Measurements from ENCODE around the gene MYL12A.

Gene MYL12A

GRCh38 chr18:3236470-3236869 lies 11.1 kb upstream of the MYL12A start:
- Mint-ChIP-seq H3K36me3 (peaks cover 10% of the 10 kb centered on the region), H3K4me3 (no peak overlapping the region), H3K9me3 (peaks cover 2% of the 10 kb centered on the region), H3K27ac (no peak overlapping the region), H3K27me3 (no peaks in the 10 kb centered on the region), H3K4me1 (peaks cover 3% of the 10 kb centered on the region)
- DNase-seq (ENCODE audit: low spot score in 2 of 2) (no peak), ATAC-seq (ENCODE audit: low read depth) (no peak)

- H3K27ac Mint-ChIP-seq, result no peak overlapping the region
These were observed 8.9 kb upstream of the MYL12A start for GRCh38 chr18:3238742-3239141.

GRCh38 chr18:3245185-3245564 lies 2.4 kb upstream of the MYL12A start:
- Mint-ChIP-seq H3K36me3 (peaks cover 20% of the 10 kb centered on the region), H3K4me3 (no peak overlapping the region), H3K27ac (peak overlapping the region; percentile 96), H3K4me1 (peaks cover 16% of the 10 kb centered on the region), H3K27me3 (no peaks in the 10 kb centered on the region), H3K9me3 (peaks cover 2% of the 10 kb centered on the region)
- ATAC-seq (ENCODE audit: low read depth) (no peak), DNase-seq (ENCODE audit: low spot score in 2 of 2) (no peak)

More at GRCh38 chr18:3238742-3239141, 8.9 kb upstream of the MYL12A start:
- Mint-ChIP-seq H3K9me3 (peaks cover 2% of the 10 kb centered on the region), H3K4me1 (peaks cover 3% of the 10 kb centered on the region), H3K36me3 (peaks cover 18% of the 10 kb centered on the region), H3K27me3 (no peaks in the 10 kb centered on the region), H3K4me3 (no peak overlapping the region)
- ATAC-seq (ENCODE audit: low read depth) (no peak), DNase-seq (ENCODE audit: low spot score in 2 of 2) (no peak)

GRCh38 chr18:3245853-3246634 lies 1.6 kb upstream of the MYL12A start:
- Mint-ChIP-seq H3K4me1 (peaks cover 22% of the 10 kb centered on the region), H3K27ac (peak overlapping the region; percentile 96), H3K9me3 (no peaks in the 10 kb centered on the region), H3K27me3 (no peaks in the 10 kb centered on the region), H3K4me3 (peak overlapping the region; percentile 93), H3K36me3 (peaks cover 19% of the 10 kb centered on the region)
- DNase-seq (ENCODE audit: low spot score in 2 of 2), result peak; percentile 58 to 65
- peak; percentile 55 for ATAC-seq (ENCODE audit: low read depth)

- ATAC-seq (ENCODE audit: low read depth) (peak; percentile 16), DNase-seq (ENCODE audit: low spot score in 2 of 2) (peak; percentile 11 to 31)
- no peaks in the 10 kb centered on the region for H3K9me3 Mint-ChIP-seq
- peaks cover 20% of the 10 kb centered on the region for H3K36me3 Mint-ChIP-seq
- H3K27ac Mint-ChIP-seq, result peak overlapping the region; percentile 96
- peaks cover 24% of the 10 kb centered on the region for H3K4me1 Mint-ChIP-seq
- peak overlapping the region; percentile 93 for H3K4me3 Mint-ChIP-seq
- no peaks in the 10 kb centered on the region for H3K27me3 Mint-ChIP-seq
These were observed 864 bp upstream of the MYL12A start for GRCh38 chr18:3246635-3247239.

GRCh38 chr18:3248062-3248657 lies 559 bp downstream of the MYL12A start:
- H3K9me3 Mint-ChIP-seq, result no peaks in the 10 kb centered on the region
- H3K36me3 Mint-ChIP-seq, result peaks cover 12% of the 10 kb centered on the region
- peak; percentile 3 for ATAC-seq (ENCODE audit: low read depth)
- H3K27me3 Mint-ChIP-seq, result no peaks in the 10 kb centered on the region
- no peak for DNase-seq (ENCODE audit: low spot score in 2 of 2)
- peaks cover 31% of the 10 kb centered on the region for H3K4me1 Mint-ChIP-seq
- H3K4me3 Mint-ChIP-seq, result peak overlapping the region; percentile 93
- H3K27ac Mint-ChIP-seq, result peak overlapping the region; percentile 96

GRCh38 chr18:3248658-3249359 lies 1.2 kb downstream of the MYL12A start:
- Mint-ChIP-seq H3K27ac (peak overlapping the region; percentile 96), H3K4me1 (peaks cover 37% of the 10 kb centered on the region), H3K4me3 (peak overlapping the region; percentile 93), H3K27me3 (no peaks in the 10 kb centered on the region), H3K36me3 (peaks cover 12% of the 10 kb centered on the region), H3K9me3 (no peaks in the 10 kb centered on the region)
- ATAC-seq (ENCODE audit: low read depth) (no peak), DNase-seq (ENCODE audit: low spot score in 2 of 2) (no peak)

- Mint-ChIP-seq H3K9me3 (no peaks in the 10 kb centered on the region), H3K27ac (peak overlapping the region; percentile 80), H3K4me3 (peak overlapping the region; percentile 82), H3K4me1 (peaks cover 49% of the 10 kb centered on the region), H3K27me3 (no peaks in the 10 kb centered on the region), H3K36me3 (peaks cover 18% of the 10 kb centered on the region)
- no peak for DNase-seq (ENCODE audit: low spot score in 2 of 2)
- no peak for ATAC-seq (ENCODE audit: low read depth)
These were observed 2.9 kb downstream of the MYL12A start for GRCh38 chr18:3250237-3251107.

- Mint-ChIP-seq H3K4me1 (peaks cover 48% of the 10 kb centered on the region), H3K9me3 (no peaks in the 10 kb centered on the region), H3K27ac (peak overlapping the region; percentile 63), H3K36me3 (peaks cover 25% of the 10 kb centered on the region), H3K4me3 (peak overlapping the region; percentile 37), H3K27me3 (no peaks in the 10 kb centered on the region)
- DNase-seq (ENCODE audit: low spot score in 2 of 2), result no peak
- no peak for ATAC-seq (ENCODE audit: low read depth)
These were observed 3.8 kb downstream of the MYL12A start for GRCh38 chr18:3251249-3251962.

- Mint-ChIP-seq H3K27ac (peak overlapping the region; percentile 63), H3K9me3 (no peaks in the 10 kb centered on the region), H3K36me3 (peaks cover 25% of the 10 kb centered on the region), H3K27me3 (no peaks in the 10 kb centered on the region), H3K4me1 (peaks cover 48% of the 10 kb centered on the region), H3K4me3 (peak overlapping the region; percentile 8)
- DNase-seq (ENCODE audit: low spot score in 2 of 2), result no peak
- ATAC-seq (ENCODE audit: low read depth), result no peak
These were observed 4.3 kb downstream of the MYL12A start for GRCh38 chr18:3251963-3252277.

- no peak overlapping the region for H3K4me3 Mint-ChIP-seq
- peaks cover 27% of the 10 kb centered on the region for H3K36me3 Mint-ChIP-seq
- H3K9me3 Mint-ChIP-seq, result no peaks in the 10 kb centered on the region
- peak overlapping the region; percentile 63 for H3K27ac Mint-ChIP-seq
- peaks cover 52% of the 10 kb centered on the region for H3K4me1 Mint-ChIP-seq
- no peak for DNase-seq (ENCODE audit: low spot score in 2 of 2)
- H3K27me3 Mint-ChIP-seq, result no peaks in the 10 kb centered on the region
- ATAC-seq (ENCODE audit: low read depth), result no peak
These were observed 5.2 kb downstream of the MYL12A start for GRCh38 chr18:3252843-3253242.

GRCh38 chr18:3254725-3255124 lies 7.1 kb downstream of the MYL12A start:
- ATAC-seq (ENCODE audit: low read depth), result no peak
- H3K4me3 Mint-ChIP-seq, result no peak overlapping the region
- H3K27me3 Mint-ChIP-seq, result no peaks in the 10 kb centered on the region
- DNase-seq (ENCODE audit: low spot score in 2 of 2), result no peak
- H3K9me3 Mint-ChIP-seq, result no peaks in the 10 kb centered on the region
- H3K27ac Mint-ChIP-seq, result peak overlapping the region; percentile 78
- peaks cover 26% of the 10 kb centered on the region for H3K36me3 Mint-ChIP-seq
- H3K4me1 Mint-ChIP-seq, result peaks cover 57% of the 10 kb centered on the region

GRCh38 chr18:3255611-3256165 lies 8.1 kb downstream of the MYL12A start:
- Mint-ChIP-seq H3K9me3 (no peaks in the 10 kb centered on the region), H3K36me3 (peaks cover 22% of the 10 kb centered on the region), H3K4me3 (no peak overlapping the region), H3K27me3 (no peaks in the 10 kb centered on the region), H3K4me1 (peaks cover 52% of the 10 kb centered on the region), H3K27ac (peak overlapping the region; percentile 29)
- DNase-seq (ENCODE audit: low spot score in 2 of 2) (no peak), ATAC-seq (ENCODE audit: low read depth) (peak; percentile 75)
